K562 (cell line): ENCODE results near the gene RNF207. TPM values are rescaled to one million over a fixed set of nuclear protein-coding genes. Genes with fewer than 3 reads are reported as not detected.

Experiments used
- BCL6 ChIP-seq: fragments of 250-450 bp; sonication (Bioruptor Pico); IDR thresholded peaks from 2 replicates; pipeline ENCODE4 v1.4.0; 2020
- DPF2 ChIP-seq: fragments of 450-650 bp; IDR thresholded peaks from 2 replicates; pipeline ENCODE4 v1.6.1; 2016
- E2F5 ChIP-seq: sonication (generic); formaldehyde crosslinking; IDR thresholded peaks from 2 replicates; pipeline ENCODE4 v1.8.0; 2022; ENCODE audit warnings: mild to moderate bottlenecking, missing genetic modification reagents
- HLTF ChIP-seq: fragments of 450-650 bp; IDR thresholded peaks from 2 replicates; pipeline ENCODE4 v1.6.1; 2016
- HNRNPUL1 ChIP-seq: fragments of 200-400 bp; formaldehyde crosslinking; IDR thresholded peaks from 2 replicates; pipeline ENCODE4 v1.6.1; 2017; ENCODE audit warnings: low read length
- PCBP1 ChIP-seq: fragments of 200-400 bp; formaldehyde crosslinking; IDR thresholded peaks from 2 replicates; pipeline ENCODE4 v1.6.1; 2018; ENCODE audit warnings: mild to moderate bottlenecking, low read depth, low read length; ENCODE audit not compliant: poor library complexity, severe bottlenecking
- POLR2H ChIP-seq: IDR thresholded peaks from 2 replicates; pipeline ENCODE4 v1.6.1; 2016; ENCODE audit warnings: missing genetic modification characterization, low read depth, mild to moderate bottlenecking, control low read depth, missing compliant biosample characterization, moderate library complexity
- RBM34 ChIP-seq: fragments of 200-400 bp; formaldehyde crosslinking; IDR thresholded peaks from 2 replicates; pipeline ENCODE4 v1.6.1; 2018; ENCODE audit warnings: low read length, borderline replicate concordance; ENCODE audit not compliant: insufficient read depth
- RERE ChIP-seq: sonication (generic); formaldehyde crosslinking; IDR thresholded peaks from 2 replicates; pipeline ENCODE4 v1.8.0; 2023; ENCODE audit warnings: missing genetic modification reagents, mild to moderate bottlenecking, borderline replicate concordance
- SIX5 ChIP-seq, 2 experiments: IDR thresholded peaks; 2 replicates each; pipeline ENCODE4 v1.6.1; 2011; ENCODE audit warnings: low read length in 2 of 2, borderline replicate concordance in 1 of 2, low read depth in 1 of 2, mild to moderate bottlenecking in 1 of 2, moderate library complexity in 1 of 2; ENCODE audit not compliant: insufficient read depth in 1 of 2
- TOE1 ChIP-seq, 2 experiments: fragments of 450-650 bp in 1 of 2; sonication (generic) in 1 of 2; formaldehyde crosslinking in 1 of 2; IDR thresholded peaks; 2 replicates each; pipeline versions ENCODE4 v1.7.1 to v1.8.0; 2016 to 2022; ENCODE audit warnings: borderline replicate concordance in 2 of 2, mild to moderate bottlenecking in 2 of 2, antibody characterized with exemption in 1 of 2, inconsistent platforms in 1 of 2, low read depth in 1 of 2, missing genetic modification reagents in 1 of 2, moderate library complexity in 1 of 2
- U2AF1 ChIP-seq: fragments of 200-400 bp; formaldehyde crosslinking; optimal IDR thresholded peaks from 2 replicates; pipeline ENCODE3; 2017; ENCODE audit warnings: mild to moderate bottlenecking, low read depth, low read length, moderate library complexity
- USF1 ChIP-seq: sonication (generic); formaldehyde crosslinking; IDR thresholded peaks from 2 replicates; pipeline ENCODE4 v1.9.0; 2022; ENCODE audit warnings: mild to moderate bottlenecking, missing genetic modification reagents
- ZNF408 ChIP-seq: fragments of 250-450 bp; sonication (Bioruptor Pico); IDR thresholded peaks from 2 replicates; pipeline ENCODE4 v1.4.0; 2020; ENCODE audit warnings: low read depth, mild to moderate bottlenecking, moderate library complexity
- ZNF699 ChIP-seq: fragments of 250-450 bp; sonication (Bioruptor Pico); IDR thresholded peaks from 2 replicates; pipeline ENCODE4 v1.8.0; 2021; ENCODE audit warnings: mild to moderate bottlenecking, moderate library complexity; ENCODE audit not compliant: insufficient replicate concordance
- polyA plus RNA-seq, 8 experiments: library from polyadenylated mRNA; depleted of rRNA in 4 of 8; stranded (reverse) in 5 of 8; unstranded in 3 of 8; fragments of >200 nt; fragmentation: Nextera tagmentation in 2 of 8; fragmentation: Illumina TruSeq in 1 of 8; extraction: Ambion mirVana in 2 of 8; extraction: Trizol in 1 of 8; gene quantifications; 2 replicates each; pipeline versions ENCODE4 v1.2.1 to v1.2.3, GENCODE V29; 2011 to 2014; ENCODE audit warnings: inconsistent platforms in 1 of 8, missing spikeins in 1 of 8
- total RNA-seq, 7 experiments: library from RNA; depleted of rRNA in 6 of 7; stranded (reverse); fragments of >200 nt in 6 of 7; fragmentation: Illumina TruSeq in 2 of 7; extraction: Trizol in 2 of 7; gene quantifications; 2 replicates each; pipeline versions ENCODE4 v1.2.1 to v1.2.3, GENCODE V29; 2011 to 2021; ENCODE audit warnings: low replicate concordance in 1 of 7
- TF ChIP-seq, protein P1 (sequence below): IDR thresholded peaks from 3 replicates; pipeline ENCODE4 v1.6.1; 2011; ENCODE audit warnings: borderline replicate concordance, mild to moderate bottlenecking; ENCODE audit not compliant: insufficient read length, insufficient read depth

The RNF207 gene
- total and polyA plus RNA-seq, 9 of the 15 experiments (the other 6 are each of a cell fraction or from before 2014, with no cell fraction given), result 2.7 to 30.6 (median 12.9) TPM

GRCh38 chr1:6199298-6200187 is 6.4 kb upstream of the RNF207 start, which contains the start of gene RPL22 (continued):
- TF ChIP-seq USF1 (CRISPR knock-in tag) (peak; percentile 86), U2AF1 (peak; percentile 80), E2F5 (CRISPR knock-in tag) (peak; percentile 85; the same call in 1 of the 2 replicates), ZNF408 (CRISPR knock-in tag) (no peak), RERE (CRISPR knock-in tag) (no peak), DPF2 (peak; percentile 40; the same call in 1 of the 2 replicates), BCL6 (peak; percentile 58; the same call in 1 of the 2 replicates), TOE1 (IDR thresholded peaks at IDR 0.05; ENCODE audit: borderline replicate concordance) (peak; percentile 98), TOE1 (CRISPR knock-in tag; IDR thresholded peaks at IDR 0.05; ENCODE audit: borderline replicate concordance, low read depth) (peak; percentile 84; the same call in 1 of the 2 replicates), ZNF699 (no peak), HNRNPUL1 (no peak), PCBP1 (peak; percentile 94), HLTF (no peak), RBM34 (no peak), POLR2H (tag) (peak; percentile 86), SIX5 (IDR thresholded peaks at IDR 0.05; ENCODE audit: borderline replicate concordance in 1 of 2, insufficient read depth in 1 of 2, low read depth in 1 of 2, low read length in 2 of 2) (peak in 1 of 2 experiments; percentile 37; a peak in 2 of 4 replicates)
- TF ChIP-seq, protein P1, sequence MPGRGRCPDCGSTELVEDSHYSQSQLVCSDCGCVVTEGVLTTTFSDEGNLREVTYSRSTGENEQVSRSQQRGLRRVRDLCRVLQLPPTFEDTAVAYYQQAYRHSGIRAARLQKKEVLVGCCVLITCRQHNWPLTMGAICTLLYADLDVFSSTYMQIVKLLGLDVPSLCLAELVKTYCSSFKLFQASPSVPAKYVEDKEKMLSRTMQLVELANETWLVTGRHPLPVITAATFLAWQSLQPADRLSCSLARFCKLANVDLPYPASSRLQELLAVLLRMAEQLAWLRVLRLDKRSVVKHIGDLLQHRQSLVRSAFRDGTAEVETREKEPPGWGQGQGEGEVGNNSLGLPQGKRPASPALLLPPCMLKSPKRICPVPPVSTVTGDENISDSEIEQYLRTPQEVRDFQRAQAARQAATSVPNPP, result no peak
